Fibroblast of skin of left biceps (primary cell): ENCODE results near the gene CHN2.

Experiments
- DNase-seq, 2 experiments: peaks; one replicate each; pipeline ENCODE4 v3.0.0-alpha.2; 2013; ENCODE audit warnings: low read depth in 2 of 2

The CHN2 gene

DNA sequence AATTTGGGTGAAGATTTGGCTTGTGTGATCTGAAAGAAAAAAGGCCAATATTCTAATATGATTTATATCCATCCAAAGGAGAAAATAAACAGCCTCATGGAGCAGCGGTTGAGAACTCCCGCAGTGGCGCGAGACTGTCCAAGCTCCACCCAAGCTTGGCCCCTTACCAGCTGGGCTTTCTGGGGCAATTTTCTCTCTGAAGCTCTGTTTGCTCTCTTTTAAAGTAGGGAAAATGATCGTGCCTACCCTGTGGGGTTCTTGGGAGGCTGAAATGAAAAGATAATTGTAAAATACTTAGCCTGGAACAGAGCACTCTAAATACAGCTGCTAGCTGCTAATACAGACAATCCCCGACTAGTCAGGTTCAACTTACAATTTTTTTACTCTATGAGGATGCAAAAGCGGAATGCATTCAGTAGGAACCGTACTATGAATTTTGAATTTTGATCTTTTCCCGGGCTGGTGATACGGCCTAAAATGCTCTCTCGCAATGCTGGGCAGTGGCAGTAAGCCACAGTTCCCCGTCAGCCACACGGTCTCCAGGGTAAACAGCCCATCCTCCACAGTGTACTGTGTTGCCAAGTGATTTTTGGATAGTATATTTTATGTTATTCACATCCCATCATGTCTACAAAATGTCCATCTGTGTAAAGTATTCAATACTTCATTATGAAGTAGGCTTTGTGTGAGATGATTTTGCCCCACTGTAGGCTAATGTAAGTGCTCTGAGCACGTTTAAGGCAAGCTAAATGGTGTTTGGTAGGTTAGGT, 137.7 kb downstream of the CHN2 start:
- no peak for DNase-seq

DNA sequence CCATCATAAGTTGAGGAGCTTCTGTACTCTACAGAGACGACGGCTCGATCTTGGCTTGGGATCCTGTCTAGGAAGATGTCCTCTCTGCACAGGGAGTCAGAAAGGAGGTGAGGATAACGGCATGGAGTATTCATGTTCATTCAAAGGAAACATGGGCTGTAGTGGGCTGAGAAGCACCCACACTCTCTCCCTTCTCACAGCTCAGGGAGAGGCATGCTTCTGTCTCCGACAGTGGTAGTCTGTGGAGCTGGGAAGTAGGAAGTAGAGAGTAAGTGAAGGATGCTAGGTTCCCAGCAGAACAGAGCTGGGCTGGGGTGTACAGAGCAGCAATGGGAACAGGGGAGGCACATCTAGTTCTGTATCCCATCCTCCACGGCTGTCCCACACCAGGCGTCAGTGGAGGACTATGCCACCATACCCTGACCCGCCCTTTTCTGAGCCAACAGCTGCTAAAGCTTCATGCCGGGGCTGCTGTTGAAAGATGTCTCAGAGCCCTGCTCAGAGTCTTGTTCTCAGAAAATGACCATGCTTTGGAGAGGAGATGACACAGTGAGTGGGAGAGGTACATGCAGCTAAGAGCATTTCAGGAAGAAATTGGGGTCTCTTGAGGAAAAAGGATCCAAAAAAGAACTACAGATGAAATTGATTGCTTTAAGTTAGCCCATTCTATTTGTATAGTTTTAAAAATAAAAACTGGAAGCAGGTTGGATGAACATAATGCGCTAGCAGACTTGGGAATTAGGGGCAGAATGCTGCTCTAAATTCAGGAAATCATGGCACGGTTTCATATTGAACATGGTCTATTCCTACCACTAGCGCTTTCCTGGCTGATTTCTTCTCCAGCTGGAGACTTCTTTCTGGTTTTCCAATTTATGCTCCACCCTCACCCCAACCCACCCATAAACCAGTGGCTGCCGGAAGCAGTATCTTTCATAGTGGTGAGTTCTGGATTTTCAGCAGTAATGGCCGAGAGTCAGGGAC, 138.6 kb downstream of the CHN2 start:
- no peak for DNase-seq

GRCh38 chr7:29335188-29336083, 140.9 kb downstream of the CHN2 start:
- DNase-seq, result no peak

DNA sequence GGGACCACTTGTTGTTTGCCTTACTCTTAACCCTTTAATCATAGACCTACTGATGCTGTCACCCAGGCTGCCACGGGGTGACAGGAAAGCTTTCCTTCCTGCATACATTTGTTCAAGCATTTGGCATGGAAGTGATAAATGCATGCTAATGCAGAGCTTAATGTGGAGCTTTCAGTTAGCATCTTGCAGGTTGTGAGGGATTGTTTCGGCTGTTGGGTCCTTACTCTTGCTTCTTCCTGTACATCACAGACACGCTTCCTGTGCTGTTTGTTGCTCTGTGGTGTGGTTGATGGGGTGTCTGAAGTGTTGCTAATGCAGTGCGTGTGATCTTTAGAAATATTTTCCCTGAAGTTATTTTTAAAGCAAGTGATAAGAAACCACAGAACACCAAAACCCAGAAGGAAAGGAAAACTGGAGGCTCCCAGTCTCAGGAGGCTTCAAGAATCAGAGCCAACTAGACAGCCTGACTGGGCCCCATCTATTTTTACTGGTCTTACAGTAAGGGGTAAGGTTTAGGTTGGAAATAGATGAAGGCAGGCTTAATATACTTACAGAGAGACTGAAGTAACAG, 143.1 kb downstream of the CHN2 start:
- DNase-seq, result no peak

GRCh38 chr7:29340696-29341095, 146.1 kb downstream of the CHN2 start:
- DNase-seq, result no peak

GRCh38 chr7:29341156-29341555, 146.6 kb downstream of the CHN2 start:
- no peak for DNase-seq

DNA sequence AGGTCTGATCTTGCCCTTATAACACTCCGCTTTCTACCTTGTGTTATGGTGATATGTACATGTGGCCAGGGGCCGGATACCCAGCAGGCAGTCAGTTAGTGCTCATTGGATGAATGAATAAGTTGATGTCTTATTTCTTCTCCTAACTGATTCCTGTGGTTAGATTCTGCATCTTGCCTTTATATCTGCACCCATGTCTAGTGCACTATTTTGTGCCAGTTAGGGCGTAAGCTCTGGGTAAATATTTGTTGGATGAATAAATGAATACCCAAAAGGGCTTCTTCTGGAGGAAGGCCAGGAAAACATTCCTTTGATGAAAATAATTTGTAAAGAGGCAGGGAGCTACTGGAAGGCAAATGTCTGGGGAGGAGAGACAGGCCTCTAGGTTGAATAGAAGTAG, 148.2 kb downstream of the CHN2 start:
- DNase-seq, result no peak

- no peak for DNase-seq
Measured at GRCh38 chr7:29343399-29343798, 148.8 kb downstream of the CHN2 start.

DNA sequence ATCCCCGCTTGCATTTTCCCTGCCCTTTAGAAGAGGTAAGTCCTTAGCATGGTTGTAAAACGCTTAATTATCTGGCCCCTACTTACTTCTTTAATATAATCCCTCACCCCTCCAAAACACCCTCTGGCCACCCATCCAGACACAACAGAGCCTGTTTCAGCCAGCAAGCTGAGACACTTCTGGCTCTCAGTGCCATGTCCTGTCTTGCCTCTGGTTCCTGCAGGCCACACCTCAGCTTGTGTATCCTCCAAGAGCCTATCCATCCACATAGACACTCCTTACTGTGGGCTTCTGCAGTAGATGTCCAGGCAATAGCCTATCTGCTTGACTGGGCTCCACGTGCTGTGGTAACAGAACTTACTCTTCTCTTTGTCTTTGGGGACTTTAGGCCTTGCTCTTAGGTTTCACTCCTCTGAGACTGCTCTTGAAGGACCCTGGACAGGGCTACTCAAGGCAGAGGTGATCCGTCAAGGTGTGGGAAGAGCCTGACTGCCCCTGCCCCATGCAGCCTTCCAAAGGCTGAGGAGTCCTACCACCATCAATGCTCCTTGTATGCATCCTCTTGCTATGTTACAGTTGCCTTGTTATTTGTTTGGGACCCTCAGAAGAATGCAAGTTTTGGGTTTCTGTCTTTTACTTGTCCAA, 149.9 kb downstream of the CHN2 start:
- no peak for DNase-seq

- DNase-seq, result no peak
Measured at GRCh38 chr7:29345590-29345989, 151.0 kb downstream of the CHN2 start.

GRCh38 chr7:29346231-29346978, 151.8 kb downstream of the CHN2 start:
- no peak for DNase-seq

GRCh38 chr7:29349362-29349761, 154.8 kb downstream of the CHN2 start:
- DNase-seq, result no peak

- no peak for DNase-seq
Measured at GRCh38 chr7:29350351-29350750, 155.8 kb downstream of the CHN2 start.

DNA sequence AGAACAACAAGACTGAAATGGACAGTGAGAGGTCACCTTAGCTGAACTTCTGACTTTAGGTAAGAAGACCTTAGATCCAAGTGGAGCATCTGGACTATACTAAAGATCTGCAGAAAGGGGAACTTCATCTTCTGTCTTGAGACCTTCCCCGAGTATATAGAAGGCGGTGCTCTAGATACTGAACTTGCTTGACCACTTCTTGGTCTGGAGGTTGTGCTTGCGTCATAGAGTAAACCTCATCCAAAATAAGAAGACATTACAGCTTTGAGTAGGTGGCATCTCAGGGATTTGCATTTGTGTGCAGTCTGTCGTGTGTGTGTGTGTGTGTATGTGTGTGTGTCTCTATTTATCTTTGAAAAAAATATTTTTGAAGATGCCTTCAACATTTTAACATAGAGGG, 157.5 kb downstream of the CHN2 start:
- no peak for DNase-seq

GRCh38 chr7:29353810-29354209, 159.2 kb downstream of the CHN2 start:
- no peak for DNase-seq

DNA sequence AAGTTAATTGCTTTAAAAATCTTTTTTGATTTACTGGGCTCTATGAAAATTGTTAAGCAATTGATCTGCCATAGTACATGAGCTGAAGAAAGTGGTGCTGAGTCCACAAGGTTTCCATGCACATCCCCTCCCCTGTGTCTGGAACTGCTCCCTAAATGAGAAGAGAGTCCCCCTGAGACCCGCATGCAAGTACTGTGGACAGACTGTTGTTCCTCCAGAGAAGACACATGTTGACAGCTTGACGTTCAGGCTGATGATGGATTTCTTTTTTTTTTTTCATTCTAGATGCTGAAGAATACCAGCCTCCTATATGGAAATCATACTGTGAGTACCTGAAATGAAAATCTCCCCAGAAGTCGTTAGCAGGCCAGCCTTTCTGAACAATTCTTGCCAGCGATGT, 159.8 kb downstream of the CHN2 start:
- no peak for DNase-seq

DNA sequence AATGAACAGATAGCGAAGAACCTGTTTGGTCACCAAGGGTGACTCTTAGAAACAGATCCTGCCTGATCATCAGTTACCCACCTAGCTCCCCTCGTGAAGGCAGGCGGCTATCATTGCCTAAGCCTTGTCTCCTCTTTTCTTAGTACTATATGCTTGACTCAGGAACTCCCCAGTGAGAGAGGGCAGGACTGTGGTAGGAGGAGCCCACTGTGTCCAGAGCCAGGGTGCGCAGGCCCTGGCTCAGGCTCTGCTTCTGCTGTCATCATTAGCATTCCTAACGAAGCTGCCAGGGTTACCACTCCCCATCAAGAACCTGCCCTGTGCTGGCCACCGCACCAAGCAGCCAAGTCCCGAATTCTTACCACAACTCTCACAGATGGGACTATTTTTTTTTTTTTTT, 160.8 kb downstream of the CHN2 start:
- DNase-seq, result no peak

DNA sequence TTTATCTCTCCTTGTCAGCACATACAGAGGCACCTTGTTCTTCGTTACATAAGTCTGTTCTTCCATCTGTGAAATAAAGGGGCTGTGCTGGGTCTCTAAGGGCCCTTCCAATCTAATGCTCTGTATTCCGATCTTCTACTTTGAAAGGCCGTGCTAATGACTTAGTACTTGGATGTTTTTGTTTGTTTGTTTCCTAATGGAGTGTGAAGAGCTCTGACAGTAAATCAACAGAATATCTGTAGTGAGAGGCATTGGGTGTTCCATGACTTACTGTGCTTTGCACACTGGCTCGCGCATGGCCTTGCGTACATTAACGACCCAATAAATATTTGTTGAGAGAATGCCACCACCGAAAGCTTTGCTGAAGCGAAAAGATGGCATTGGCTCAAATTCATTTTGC, 162.1 kb downstream of the CHN2 start:
- no peak for DNase-seq

GRCh38 chr7:29359482-29360093, 165.0 kb downstream of the CHN2 start:
- no peak for DNase-seq
